ENCODE measurements around the gene GRIFIN. TPM values are rescaled to one million over a fixed set of nuclear protein-coding genes. Genes with fewer than 3 reads are reported as not detected.

Gene GRIFIN
- total and polyA plus RNA-seq, 4 donors: not detected

- Histone ChIP-seq H3K27me3 (ENCODE audit: control insufficient read depth in 3 of 3, insufficient read depth in 3 of 3, low read length in 2 of 3) (no peaks in the 10 kb centered on the region), H3K27ac (ENCODE audit: low read depth in 1 of 2, low read length in 1 of 2) (no peak overlapping the region), H3K9me3 (ENCODE audit: control insufficient read depth in 4 of 4, insufficient read depth in 3 of 4, low read length in 3 of 4) (no peaks in the 10 kb centered on the region), H3K4me1 (ENCODE audit: control insufficient read depth in 5 of 5, insufficient read depth in 5 of 5, low read length in 5 of 5) (peaks cover 0 to 7% (median 3%) of the 10 kb centered on the region in 5 donors), H3K36me3 (ENCODE audit: control insufficient read depth in 4 of 4, insufficient read depth in 4 of 4, low read length in 4 of 4) (no peaks in the 10 kb centered on the region), H3K9ac (ENCODE audit: insufficient read depth in 1 of 2, low read length in 2 of 2) (no peak overlapping the region), H3K4me3 (no peak overlapping the region)
- 15 to 17% methylated on average over 15 to 16 of the region's 16 CpGs for WGBS, 2 donors
- TF ChIP-seq, protein P1, sequence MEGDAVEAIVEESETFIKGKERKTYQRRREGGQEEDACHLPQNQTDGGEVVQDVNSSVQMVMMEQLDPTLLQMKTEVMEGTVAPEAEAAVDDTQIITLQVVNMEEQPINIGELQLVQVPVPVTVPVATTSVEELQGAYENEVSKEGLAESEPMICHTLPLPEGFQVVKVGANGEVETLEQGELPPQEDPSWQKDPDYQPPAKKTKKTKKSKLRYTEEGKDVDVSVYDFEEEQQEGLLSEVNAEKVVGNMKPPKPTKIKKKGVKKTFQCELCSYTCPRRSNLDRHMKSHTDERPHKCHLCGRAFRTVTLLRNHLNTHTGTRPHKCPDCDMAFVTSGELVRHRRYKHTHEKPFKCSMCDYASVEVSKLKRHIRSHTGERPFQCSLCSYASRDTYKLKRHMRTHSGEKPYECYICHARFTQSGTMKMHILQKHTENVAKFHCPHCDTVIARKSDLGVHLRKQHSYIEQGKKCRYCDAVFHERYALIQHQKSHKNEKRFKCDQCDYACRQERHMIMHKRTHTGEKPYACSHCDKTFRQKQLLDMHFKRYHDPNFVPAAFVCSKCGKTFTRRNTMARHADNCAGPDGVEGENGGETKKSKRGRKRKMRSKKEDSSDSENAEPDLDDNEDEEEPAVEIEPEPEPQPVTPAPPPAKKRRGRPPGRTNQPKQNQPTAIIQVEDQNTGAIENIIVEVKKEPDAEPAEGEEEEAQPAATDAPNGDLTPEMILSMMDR (IDR thresholded peaks at IDR 0.05; ENCODE audit: control extremely low read depth, extremely low read depth): no peak
- DNase-seq: peak in 1 of 3 donors; percentile 24
- ATAC-seq (ENCODE audit: insufficient read depth, low FRiP score): peak; percentile 1
Measured at GRCh38 chr7:2452074-2452507, 24.1 kb downstream of the GRIFIN start.

GRCh38 chr7:2451171-2452073 lies 24.8 kb downstream of the GRIFIN start:
- no peaks in the 10 kb centered on the region for H3K27me3 ChIP-seq (ENCODE audit: control insufficient read depth in 3 of 3, insufficient read depth in 3 of 3, low read length in 2 of 3)
- no peak overlapping the region for H3K4me3 ChIP-seq
- no peak overlapping the region for H3K27ac ChIP-seq (ENCODE audit: low read depth in 1 of 2, low read length in 1 of 2)
- H3K9ac ChIP-seq (ENCODE audit: insufficient read depth in 1 of 2, low read length in 2 of 2): no peak overlapping the region
- DNase-seq: peak; percentile 72 to 84 (median 84)
- H3K9me3 ChIP-seq (ENCODE audit: control insufficient read depth in 4 of 4, insufficient read depth in 3 of 4, low read length in 3 of 4): no peaks in the 10 kb centered on the region
- peaks cover 0 to 7% (median 3%) of the 10 kb centered on the region in 5 donors for H3K4me1 ChIP-seq (ENCODE audit: control insufficient read depth in 5 of 5, insufficient read depth in 5 of 5, low read length in 5 of 5)
- WGBS, 2 donors: 9 to 12% methylated on average over 31 to 34 of the region's 34 CpGs
- no peaks in the 10 kb centered on the region for H3K36me3 ChIP-seq (ENCODE audit: control insufficient read depth in 4 of 4, insufficient read depth in 4 of 4, low read length in 4 of 4)
- ATAC-seq (ENCODE audit: insufficient read depth, low FRiP score): peak; percentile 86
- TF ChIP-seq, protein P1 (IDR thresholded peaks at IDR 0.05; ENCODE audit: control extremely low read depth, extremely low read depth): peak; percentile 77

GRCh38 chr7:2450198-2451107 lies 25.7 kb downstream of the GRIFIN start:
- H3K4me1 ChIP-seq (ENCODE audit: control insufficient read depth in 5 of 5, insufficient read depth in 5 of 5, low read length in 5 of 5): peaks cover 0 to 7% (median 3%) of the 10 kb centered on the region in 5 donors
- H3K4me3 ChIP-seq: no peak overlapping the region
- WGBS, 2 donors: 50 to 54% methylated on average over 31 to 32 of the region's 32 CpGs
- H3K9me3 ChIP-seq (ENCODE audit: control insufficient read depth in 4 of 4, insufficient read depth in 3 of 4, low read length in 3 of 4): no peaks in the 10 kb centered on the region
- TF ChIP-seq, protein P1 (IDR thresholded peaks at IDR 0.05; ENCODE audit: control extremely low read depth, extremely low read depth): no peak
- ATAC-seq (ENCODE audit: insufficient read depth, low FRiP score): no peak
- H3K27me3 ChIP-seq (ENCODE audit: control insufficient read depth in 3 of 3, insufficient read depth in 3 of 3, low read length in 2 of 3): no peaks in the 10 kb centered on the region
- no peaks in the 10 kb centered on the region for H3K36me3 ChIP-seq (ENCODE audit: control insufficient read depth in 4 of 4, insufficient read depth in 4 of 4, low read length in 4 of 4)
- no peak overlapping the region for H3K27ac ChIP-seq (ENCODE audit: low read depth in 1 of 2, low read length in 1 of 2)
- no peak for DNase-seq
- H3K9ac ChIP-seq (ENCODE audit: insufficient read depth in 1 of 2, low read length in 2 of 2): no peak overlapping the region
